ENCODE results near the gene PTPN21.

- TF ChIP-seq CTCF (IDR thresholded peaks at IDR 0.05) (no peak), EZH2 (IDR thresholded peaks at IDR 0.05) (no peak)
These were observed 1.8 kb upstream of the PTPN21 start for GRCh38 chr14:88556581-88556980.

Measured in neural progenitor cell (in vitro differentiated cells).